PC-3 (cell line): ENCODE measurements around the gene PTPRD. TPM values are rescaled to one million over a fixed set of nuclear protein-coding genes. Genes with fewer than 3 reads are reported as not detected.

Experiments used
- ATAC-seq: fragments of 200-7000 bp; cut with Tn5 transposase; 2 replicates; pipeline ENCODE4 v1.9.1; 2020; ENCODE audit warnings: mild to moderate bottlenecking, moderate library complexity
- BruUV-seq: library from RNA; stranded (reverse); fragments of 400-500 nt; replicated peaks from 2 replicates; lab custom pipeline; 2021; lab: Mats Ljungman, UMichigan
- CTCF ChIA-PET: fragments of 300-600 bp; sonication (Branson Sonifier 250); formaldehyde crosslinking; loops from one replicate; lab custom pipeline; 2022; ENCODE audit warnings: antibody characterized with exemption; lab: Charles Lee
- POLR2A ChIA-PET: fragments of 300-600 bp; sonication (Branson Sonifier 250); formaldehyde crosslinking; loops from one replicate; lab custom pipeline; 2022; ENCODE audit warnings: antibody characterized with exemption; ENCODE audit not compliant: unreplicated experiment; lab: Charles Lee
- DNase-seq: peaks from one replicate; pipeline ENCODE4 v3.0.0-alpha.2; 2015
- H2AFZ ChIP-seq: fragments of 300-600 bp; sonication (generic); 2 replicates; pipeline ENCODE4 v1.6.0; 2016; ENCODE audit warnings: antibody characterized with exemption, low read length
- H3F3A ChIP-seq: fragments of 300-600 bp; sonication (generic); one replicate; pipeline ENCODE4 v1.6.0; 2017; ENCODE audit warnings: antibody characterized with exemption, low read length, control low read depth, mild to moderate bottlenecking; ENCODE audit not compliant: unreplicated experiment
- H3K27ac ChIP-seq: fragments of 300-600 bp; sonication (generic); 2 replicates; pipeline ENCODE4 v1.5.1; 2016; ENCODE audit warnings: mild to moderate bottlenecking, low read length
- H3K27me3 ChIP-seq: fragments of 300-600 bp; sonication (generic); 2 replicates; pipeline ENCODE4 v1.6.1; 2016; ENCODE audit warnings: low read length, mixed read lengths
- H3K36me3 ChIP-seq: fragments of 300-600 bp; sonication (generic); 2 replicates; pipeline ENCODE4 v1.6.1; 2016; ENCODE audit warnings: low read depth, mixed run types, low read length, mixed read lengths
- H3K4me1 ChIP-seq: fragments of 300-600 bp; sonication (generic); 2 replicates; pipeline ENCODE4 v1.5.1; 2016; ENCODE audit warnings: low read length; ENCODE audit not compliant: insufficient read depth
- H3K4me2 ChIP-seq: fragments of 300-600 bp; sonication (generic); 2 replicates; pipeline ENCODE4 v1.6.0; 2016; ENCODE audit warnings: low read length
- H3K4me3 ChIP-seq: fragments of 300-600 bp; sonication (generic); 2 replicates; pipeline ENCODE4 v1.5.1; 2016; ENCODE audit warnings: mild to moderate bottlenecking, low read length, mixed read lengths
- H3K79me2 ChIP-seq: fragments of 300-600 bp; sonication (generic); 2 replicates; pipeline ENCODE4 v1.6.1; 2017; ENCODE audit warnings: low read length, mixed read lengths
- H3K9ac ChIP-seq: fragments of 300-600 bp; sonication (generic); 2 replicates; pipeline ENCODE4 v1.6.0; 2016; ENCODE audit warnings: mild to moderate bottlenecking, low read length
- H3K9me2 ChIP-seq: fragments of 300-600 bp; sonication (generic); replicated peaks from 2 replicates; pipeline ENCODE4 v1.6.1; 2016; ENCODE audit warnings: mixed run types, low read length, mixed read lengths
- H3K9me3 ChIP-seq: fragments of 300-600 bp; sonication (generic); 2 replicates; pipeline ENCODE4 v1.6.1; 2016; ENCODE audit warnings: low read length, mixed read lengths
- H4K20me1 ChIP-seq: fragments of 300-600 bp; sonication (generic); 2 replicates; pipeline ENCODE4 v1.6.1; 2016; ENCODE audit warnings: low read length, mixed read lengths
- CTCF ChIP-seq: fragments of 300-600 bp; sonication (generic); conservative IDR thresholded peaks from 2 replicates; pipeline ENCODE4 v1.5.1; 2017; ENCODE audit warnings: antibody characterized with exemption, low read depth, mild to moderate bottlenecking, low read length
- EZH2 ChIP-seq: fragments of 300-600 bp; sonication (generic); IDR thresholded peaks from one replicate; pipeline ENCODE4 v1.6.1; 2017; ENCODE audit warnings: antibody characterized with exemption, mild to moderate bottlenecking, low read length; ENCODE audit not compliant: unreplicated experiment
- EZH2phosphoT487 ChIP-seq: fragments of 300-600 bp; sonication (generic); IDR thresholded peaks from 2 replicates; pipeline ENCODE4 v1.6.1; 2018; ENCODE audit warnings: mild to moderate bottlenecking, antibody characterized with exemption, low read length, borderline replicate concordance
- intact Hi-C: fragments of 100-400 bp; cut with micrococcal nuclease; formaldehyde crosslinking; loops from 2 replicates; pipeline ENCODE4 v1.9.0; 2023
- total RNA-seq: library from RNA; depleted of rRNA; stranded (reverse); fragments of >200 nt; gene quantifications from 2 replicates; pipeline ENCODE4 v1.2.3, GENCODE V29; 2014

PTPRD gene
- total RNA-seq, 1 experiment from 2014 or later: not detected

- no peak overlapping the region for H3K4me2 ChIP-seq
- H3K27ac ChIP-seq: no peak overlapping the region
- H3K4me3 ChIP-seq: no peak overlapping the region
- DNase-seq (no peak), ATAC-seq (no peak)
- ChIA-PET POLR2A (no interaction called here), CTCF (no interaction called here)
- H3K79me2 ChIP-seq: no peaks in the 10 kb centered on the region
- H2AFZ ChIP-seq: no peak overlapping the region
- 0 out of 2 replicates have a peak, but pooled peaks cover 4% of the 10 kb centered on the region for H3K9me3 ChIP-seq
- H3K4me1 ChIP-seq: no peaks in the 10 kb centered on the region
- H3K9ac ChIP-seq: no peak overlapping the region
- no peaks in the 10 kb centered on the region for H3K27me3 ChIP-seq
- no peaks in the 10 kb centered on the region for H3F3A ChIP-seq
- BruUV-seq: no TSS peak
- TF ChIP-seq EZH2phosphoT487: no peak
- TF ChIP-seq CTCF: no peak
- TF ChIP-seq EZH2: no peak
- H3K36me3 ChIP-seq: no peaks in the 10 kb centered on the region
- no peaks in the 10 kb centered on the region for H3K9me2 ChIP-seq
- intact Hi-C loops: no loop called here
- H4K20me1 ChIP-seq: no peaks in the 10 kb centered on the region
Observed at GRCh38 chr9:8297047-8297446, 2315.8 kb downstream of the PTPRD start.

- POLR2A ChIA-PET: no interaction called here
- ATAC-seq (no peak), DNase-seq (no peak)
- Histone ChIP-seq H4K20me1 (no peaks in the 10 kb centered on the region), H3K79me2 (no peaks in the 10 kb centered on the region), H3K4me1 (no peaks in the 10 kb centered on the region), H3K27ac (no peak overlapping the region), H3K9me2 (no peaks in the 10 kb centered on the region), H3K9ac (no peak overlapping the region), H3F3A (no peaks in the 10 kb centered on the region), H3K4me2 (no peak overlapping the region), H3K4me3 (no peak overlapping the region), H2AFZ (no peak overlapping the region), H3K9me3 (no peaks in the 10 kb centered on the region), H3K36me3 (no peaks in the 10 kb centered on the region), H3K27me3 (no peaks in the 10 kb centered on the region)
- CTCF ChIA-PET: no interaction called here
- no peak for TF ChIP-seq EZH2
- BruUV-seq: no TSS peak
- intact Hi-C loops: no loop called here
Observed at GRCh38 chr9:8292657-8293056, 2320.1 kb downstream of the PTPRD start.

- Histone ChIP-seq H3K27ac (no peak overlapping the region), H3K79me2 (no peaks in the 10 kb centered on the region), H3K36me3 (no peaks in the 10 kb centered on the region), H3K27me3 (no peaks in the 10 kb centered on the region), H3K4me3 (no peak overlapping the region), H3K9me2 (no peaks in the 10 kb centered on the region), H3K9ac (no peak overlapping the region), H3F3A (no peaks in the 10 kb centered on the region), H3K9me3 (no peaks in the 10 kb centered on the region), H3K4me1 (no peaks in the 10 kb centered on the region), H3K4me2 (no peak overlapping the region), H2AFZ (no peak overlapping the region), H4K20me1 (no peaks in the 10 kb centered on the region)
- no TSS peak for BruUV-seq
- ChIA-PET CTCF (no interaction called here), POLR2A (no interaction called here)
- ATAC-seq (no peak), DNase-seq (no peak)
- TF ChIP-seq EZH2phosphoT487: no peak
- TF ChIP-seq EZH2: no peak
- TF ChIP-seq CTCF: no peak
- intact Hi-C loops: no loop called here
Observed at GRCh38 chr9:8289681-8290080, 2323.1 kb downstream of the PTPRD start.
